ENCODE results near the gene FAT2.

FAT2 gene

GRCh38 chr5:151633892-151634291 is 42.8 kb upstream of the FAT2 start:
- no peak for DNase-seq (ENCODE audit: low read depth in 1 of 2, low spot score in 1 of 2)
- TF ChIP-seq, protein P1, sequence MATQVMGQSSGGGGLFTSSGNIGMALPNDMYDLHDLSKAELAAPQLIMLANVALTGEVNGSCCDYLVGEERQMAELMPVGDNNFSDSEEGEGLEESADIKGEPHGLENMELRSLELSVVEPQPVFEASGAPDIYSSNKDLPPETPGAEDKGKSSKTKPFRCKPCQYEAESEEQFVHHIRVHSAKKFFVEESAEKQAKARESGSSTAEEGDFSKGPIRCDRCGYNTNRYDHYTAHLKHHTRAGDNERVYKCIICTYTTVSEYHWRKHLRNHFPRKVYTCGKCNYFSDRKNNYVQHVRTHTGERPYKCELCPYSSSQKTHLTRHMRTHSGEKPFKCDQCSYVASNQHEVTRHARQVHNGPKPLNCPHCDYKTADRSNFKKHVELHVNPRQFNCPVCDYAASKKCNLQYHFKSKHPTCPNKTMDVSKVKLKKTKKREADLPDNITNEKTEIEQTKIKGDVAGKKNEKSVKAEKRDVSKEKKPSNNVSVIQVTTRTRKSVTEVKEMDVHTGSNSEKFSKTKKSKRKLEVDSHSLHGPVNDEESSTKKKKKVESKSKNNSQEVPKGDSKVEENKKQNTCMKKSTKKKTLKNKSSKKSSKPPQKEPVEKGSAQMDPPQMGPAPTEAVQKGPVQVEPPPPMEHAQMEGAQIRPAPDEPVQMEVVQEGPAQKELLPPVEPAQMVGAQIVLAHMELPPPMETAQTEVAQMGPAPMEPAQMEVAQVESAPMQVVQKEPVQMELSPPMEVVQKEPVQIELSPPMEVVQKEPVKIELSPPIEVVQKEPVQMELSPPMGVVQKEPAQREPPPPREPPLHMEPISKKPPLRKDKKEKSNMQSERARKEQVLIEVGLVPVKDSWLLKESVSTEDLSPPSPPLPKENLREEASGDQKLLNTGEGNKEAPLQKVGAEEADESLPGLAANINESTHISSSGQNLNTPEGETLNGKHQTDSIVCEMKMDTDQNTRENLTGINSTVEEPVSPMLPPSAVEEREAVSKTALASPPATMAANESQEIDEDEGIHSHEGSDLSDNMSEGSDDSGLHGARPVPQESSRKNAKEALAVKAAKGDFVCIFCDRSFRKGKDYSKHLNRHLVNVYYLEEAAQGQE (IDR thresholded peaks at IDR 0.05; ENCODE audit: insufficient replicate concordance, low read depth): no peak
- TF ChIP-seq SPI1 (IDR thresholded peaks at IDR 0.05; ENCODE audit: borderline replicate concordance, low read depth): no peak
- no peak for TF ChIP-seq GABPA (IDR thresholded peaks at IDR 0.05; ENCODE audit: low read depth)
- no peak for TF ChIP-seq CTCF (IDR thresholded peaks at IDR 0.05; ENCODE audit: insufficient read depth, low read length)
- TF ChIP-seq POLR2AphosphoS5 (IDR thresholded peaks at IDR 0.05; ENCODE audit: low read depth): no peak
- no peak overlapping the region for H3K4me3 ChIP-seq (replicated peaks; ENCODE audit: insufficient read depth, low read length)

DNA sequence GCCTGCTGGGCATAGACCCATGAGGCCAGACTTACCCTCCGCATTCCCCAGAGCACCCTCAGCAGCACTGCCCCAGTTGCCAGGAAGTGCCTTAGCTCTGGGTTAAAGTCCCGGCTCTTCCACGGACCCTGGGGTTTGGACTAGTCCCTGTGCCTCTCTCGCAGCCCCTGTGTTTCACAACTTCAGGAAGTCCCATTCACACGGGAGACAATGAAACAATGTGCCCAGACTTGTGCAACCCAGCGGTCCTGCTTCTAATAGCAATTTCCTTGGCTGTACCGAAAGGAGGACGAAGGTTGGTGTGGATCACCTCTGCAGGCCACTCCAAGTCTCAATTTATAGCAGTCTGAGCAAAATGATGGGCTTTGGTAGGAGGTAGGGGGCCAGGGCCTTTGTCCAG is 41.8 kb upstream of the FAT2 start:
- H3K27ac ChIP-seq (replicated peaks): no peak overlapping the region
- DNase-seq (ENCODE audit: low read depth in 1 of 2, low spot score in 1 of 2): no peak
- no peak overlapping the region for H3K4me3 ChIP-seq (replicated peaks; ENCODE audit: insufficient read depth, low read length)
- peaks cover 11% of the 10 kb centered on the region for H3K27me3 ChIP-seq (ENCODE audit: insufficient read depth, poor library complexity, severe bottlenecking)
- TF ChIP-seq GABPA (IDR thresholded peaks at IDR 0.05; ENCODE audit: low read depth) (no peak), POLR2AphosphoS5 (IDR thresholded peaks at IDR 0.05; ENCODE audit: low read depth) (no peak), SPI1 (IDR thresholded peaks at IDR 0.05; ENCODE audit: borderline replicate concordance, low read depth) (no peak)
- TF ChIP-seq, protein P1 (IDR thresholded peaks at IDR 0.05; ENCODE audit: insufficient replicate concordance, low read depth): no peak

More at GRCh38 chr5:151633892-151634291, 42.8 kb upstream of the FAT2 start:
- H3K27me3 ChIP-seq (ENCODE audit: insufficient read depth, poor library complexity, severe bottlenecking): peaks cover 11% of the 10 kb centered on the region
- no peak overlapping the region for H3K27ac ChIP-seq (replicated peaks)

DNA sequence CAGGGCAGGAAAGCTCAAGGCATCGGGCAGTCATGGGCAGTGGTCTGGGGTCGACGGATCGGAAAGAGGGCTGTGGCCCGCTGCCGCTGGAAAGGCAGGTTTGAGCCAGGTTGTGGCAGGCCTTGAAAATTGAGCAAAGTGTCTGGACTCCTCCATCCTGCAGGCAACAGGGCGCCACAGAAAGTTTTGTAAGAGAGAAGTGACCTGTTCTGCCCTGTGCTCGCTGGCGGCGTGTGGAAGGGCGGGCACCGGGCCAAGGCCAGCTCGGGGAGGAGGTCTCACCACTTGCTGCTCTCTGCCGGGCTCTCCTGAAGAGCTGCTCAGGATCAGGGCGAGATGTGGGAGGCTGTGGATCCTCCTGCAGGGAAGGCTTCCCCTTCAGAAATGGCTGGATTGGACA is 41.4 kb upstream of the FAT2 start:
- Histone ChIP-seq H3K4me3 (replicated peaks; ENCODE audit: insufficient read depth, low read length) (no peak overlapping the region), H3K27me3 (ENCODE audit: insufficient read depth, poor library complexity, severe bottlenecking) (peaks cover 11% of the 10 kb centered on the region), H3K27ac (replicated peaks) (no peak overlapping the region)
- no peak for DNase-seq (ENCODE audit: low read depth in 1 of 2, low spot score in 1 of 2)
- TF ChIP-seq GABPA (IDR thresholded peaks at IDR 0.05; ENCODE audit: low read depth) (no peak), CTCF (IDR thresholded peaks at IDR 0.05; ENCODE audit: insufficient read depth, low read length) (no peak), SPI1 (IDR thresholded peaks at IDR 0.05; ENCODE audit: borderline replicate concordance, low read depth) (no peak), POLR2AphosphoS5 (IDR thresholded peaks at IDR 0.05; ENCODE audit: low read depth) (no peak)
- TF ChIP-seq, protein P1 (IDR thresholded peaks at IDR 0.05; ENCODE audit: insufficient replicate concordance, low read depth): no peak
